Caco-2 (cell line): ENCODE measurements around the gene ST8SIA2. TPM values are rescaled to one million over a fixed set of nuclear protein-coding genes. Genes with fewer than 3 reads are reported as not detected.

ENCODE experiments used
- BruUV-seq: library from RNA; stranded (reverse); fragments of 400-500 nt; replicated peaks from 2 replicates; lab custom pipeline; 2021; lab: Mats Ljungman, UMichigan
- CTCF ChIA-PET: fragments of 300-600 bp; sonication (Branson Sonifier 250); formaldehyde crosslinking; loops from one replicate; lab custom pipeline; 2022; ENCODE audit warnings: antibody characterized with exemption; lab: Charles Lee
- POLR2A ChIA-PET: fragments of 300-600 bp; sonication (Branson Sonifier 250); formaldehyde crosslinking; loops from one replicate; lab custom pipeline; 2022; ENCODE audit warnings: antibody characterized with exemption; lab: Charles Lee
- DNase-seq, 2 experiments: peaks; one replicate each; pipeline versions ENCODE4 v3.0.0 to v3.0.0-alpha.2; 2020 to 2022
- H3K27me3 ChIP-seq: replicated peaks from 2 replicates; pipeline ENCODE4 v1.6.0; 2011; ENCODE audit warnings: low read length; ENCODE audit not compliant: control insufficient read depth, insufficient read depth
- H3K36me3 ChIP-seq: 2 replicates; pipeline ENCODE4 v1.5.1; 2011; ENCODE audit warnings: low read length; ENCODE audit not compliant: control insufficient read depth, insufficient read depth
- H3K4me1 ChIP-seq: fragments of 250-450 bp; sonication (Bioruptor Pico); 2 replicates; pipeline ENCODE4 v1.5.1; 2020; ENCODE audit warnings: mild to moderate bottlenecking
- H3K4me3 ChIP-seq: 2 replicates; pipeline ENCODE4 v1.5.1; 2011; ENCODE audit warnings: low read depth, mild to moderate bottlenecking, control low read depth, low read length
- H3K9me3 ChIP-seq: fragments of 250-450 bp; sonication (Bioruptor Pico); 2 replicates; pipeline ENCODE4 v1.5.1; 2020; ENCODE audit warnings: mild to moderate bottlenecking, moderate library complexity
- H3K27ac Mint-ChIP-seq: one replicate; pipeline ENCODE4 v1.8.0; 2022; ENCODE audit warnings: mixed read lengths; ENCODE audit not compliant: unreplicated experiment
- H3K27me3 Mint-ChIP-seq: one replicate; pipeline ENCODE4 v1.8.0; 2022; ENCODE audit warnings: mixed read lengths; ENCODE audit not compliant: insufficient read depth, unreplicated experiment
- H3K36me3 Mint-ChIP-seq: one replicate; pipeline ENCODE4 v1.8.0; 2022; ENCODE audit warnings: mild to moderate bottlenecking, mixed read lengths; ENCODE audit not compliant: insufficient read depth, unreplicated experiment
- H3K4me1 Mint-ChIP-seq: one replicate; pipeline ENCODE4 v1.8.0; 2022; ENCODE audit warnings: low read depth, mixed read lengths; ENCODE audit not compliant: unreplicated experiment
- H3K4me3 Mint-ChIP-seq: one replicate; pipeline ENCODE4 v1.8.0; 2022; ENCODE audit warnings: mild to moderate bottlenecking, moderate library complexity, mixed read lengths; ENCODE audit not compliant: unreplicated experiment
- H3K9me3 Mint-ChIP-seq: one replicate; pipeline ENCODE4 v1.8.0; 2022; ENCODE audit warnings: mixed read lengths; ENCODE audit not compliant: unreplicated experiment
- intact Hi-C: fragments of 100-400 bp; cut with micrococcal nuclease; formaldehyde crosslinking; loops from one replicate; pipeline ENCODE4 v1.10.0; 2022; ENCODE audit not compliant: unreplicated experiment
- total RNA-seq: library from RNA; stranded (reverse); gene quantifications from 2 replicates; pipeline ENCODE4 v1.2.3, GENCODE V29; 2022
- TF ChIP-seq, protein P1 (sequence below), 2 experiments: fragments of 200-600 bp in 1 of 2; IDR thresholded peaks; 1 replicate in 1 of 2; 2 replicates in 1 of 2; pipeline versions ENCODE4 v1.5.1 to v1.8.0; 2011 to 2022; ENCODE audit warnings: antibody characterized with exemption in 1 of 2, control low read depth in 1 of 2, inconsistent platforms in 1 of 2, low read depth in 1 of 2, low read length in 1 of 2, mild to moderate bottlenecking in 1 of 2, moderate library complexity in 1 of 2; ENCODE audit not compliant: insufficient read depth in 1 of 2, severe bottlenecking in 1 of 2, unreplicated experiment in 1 of 2

Gene ST8SIA2
- total RNA-seq, 1 experiment from 2014 or later = not detected

DNA sequence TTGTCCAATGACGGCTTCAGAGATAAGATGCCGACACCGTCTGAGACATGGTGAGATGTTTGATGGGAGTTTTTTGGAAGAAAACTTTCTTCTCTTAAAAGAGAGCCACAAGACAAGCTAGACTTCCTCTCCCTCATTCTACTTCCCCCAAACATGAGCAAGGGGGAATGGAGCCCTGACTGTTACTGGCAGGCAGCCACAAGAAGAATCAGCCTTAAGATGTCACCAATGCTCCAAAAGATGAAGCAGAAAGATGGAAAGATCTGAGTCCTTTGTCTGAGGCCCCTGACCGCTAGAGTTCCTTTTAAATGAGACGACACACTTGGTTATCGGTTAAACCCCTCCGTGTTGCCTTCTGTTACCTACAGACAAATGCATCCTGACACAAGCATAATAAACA lies 108.7 kb downstream of the ST8SIA2 start:
- Mint-ChIP-seq H3K4me3 (no peak overlapping the region), H3K9me3 (peaks cover 8% of the 10 kb centered on the region), H3K27me3 (peaks cover 18% of the 10 kb centered on the region), H3K4me1 (no peaks in the 10 kb centered on the region), H3K27ac (no peak overlapping the region), H3K36me3 (no peaks in the 10 kb centered on the region)
- BruUV-seq = no TSS peak
- Histone ChIP-seq H3K4me3 (no peak overlapping the region), H3K36me3 (no peaks in the 10 kb centered on the region), H3K4me1 (peaks cover 4% of the 10 kb centered on the region; the same call in 1 of the 2 replicates), H3K27me3 (no peaks in the 10 kb centered on the region), H3K9me3 (no peaks in the 10 kb centered on the region)
- DNase-seq = no peak
- TF ChIP-seq, protein P1, sequence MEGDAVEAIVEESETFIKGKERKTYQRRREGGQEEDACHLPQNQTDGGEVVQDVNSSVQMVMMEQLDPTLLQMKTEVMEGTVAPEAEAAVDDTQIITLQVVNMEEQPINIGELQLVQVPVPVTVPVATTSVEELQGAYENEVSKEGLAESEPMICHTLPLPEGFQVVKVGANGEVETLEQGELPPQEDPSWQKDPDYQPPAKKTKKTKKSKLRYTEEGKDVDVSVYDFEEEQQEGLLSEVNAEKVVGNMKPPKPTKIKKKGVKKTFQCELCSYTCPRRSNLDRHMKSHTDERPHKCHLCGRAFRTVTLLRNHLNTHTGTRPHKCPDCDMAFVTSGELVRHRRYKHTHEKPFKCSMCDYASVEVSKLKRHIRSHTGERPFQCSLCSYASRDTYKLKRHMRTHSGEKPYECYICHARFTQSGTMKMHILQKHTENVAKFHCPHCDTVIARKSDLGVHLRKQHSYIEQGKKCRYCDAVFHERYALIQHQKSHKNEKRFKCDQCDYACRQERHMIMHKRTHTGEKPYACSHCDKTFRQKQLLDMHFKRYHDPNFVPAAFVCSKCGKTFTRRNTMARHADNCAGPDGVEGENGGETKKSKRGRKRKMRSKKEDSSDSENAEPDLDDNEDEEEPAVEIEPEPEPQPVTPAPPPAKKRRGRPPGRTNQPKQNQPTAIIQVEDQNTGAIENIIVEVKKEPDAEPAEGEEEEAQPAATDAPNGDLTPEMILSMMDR (IDR thresholded peaks at IDR 0.05; ENCODE audit: insufficient read depth in 1 of 2, low read depth in 1 of 2, low read length in 1 of 2, severe bottlenecking in 1 of 2, unreplicated experiment in 1 of 2) = no peak
- POLR2A ChIA-PET = no interaction called here
- CTCF ChIA-PET = no interaction called here
- intact Hi-C loops = no loop called here

DNA sequence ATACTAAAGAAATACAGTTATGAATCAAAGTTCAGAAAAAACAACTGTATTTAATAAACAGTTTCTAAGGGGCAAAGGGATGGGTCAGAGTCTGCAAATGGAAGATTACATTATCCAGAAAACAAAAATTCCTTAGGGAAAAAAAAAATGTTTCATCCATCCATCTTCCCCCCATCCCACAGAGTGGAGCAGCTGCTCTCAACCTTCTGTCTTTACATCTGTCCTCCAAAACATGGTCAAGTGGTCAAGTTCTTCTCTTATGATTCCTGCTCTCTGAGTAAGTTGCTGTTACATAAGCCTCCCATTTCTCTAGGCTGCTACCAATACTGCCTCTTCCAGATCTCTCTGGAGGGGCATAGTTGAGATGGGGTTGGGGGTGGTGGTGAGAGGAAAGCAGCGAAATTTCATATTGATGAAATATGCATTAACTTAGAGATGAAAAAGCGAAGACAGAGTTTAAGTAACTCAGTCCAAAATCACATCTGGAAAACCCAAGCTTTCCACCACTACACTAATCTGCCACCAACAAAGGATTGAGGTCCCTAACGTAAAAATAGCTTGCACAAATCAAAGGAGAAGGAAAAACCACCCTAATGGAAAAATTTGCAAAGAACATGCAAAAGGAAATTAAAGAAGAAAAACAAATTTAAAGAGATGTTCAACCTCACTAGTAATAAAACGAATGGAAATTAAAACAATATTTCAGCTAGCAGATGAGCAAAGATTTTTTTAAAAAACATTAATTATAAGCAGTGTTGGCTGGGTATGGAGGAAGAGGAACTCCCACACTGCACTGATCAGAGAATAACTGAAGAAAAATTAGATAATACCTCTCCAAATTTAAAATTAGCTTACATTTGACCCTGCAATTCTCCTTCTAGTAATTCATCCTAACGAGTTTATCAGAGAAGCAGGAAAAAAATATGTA lies 109.5 kb downstream of the ST8SIA2 start:
- H3K4me1 ChIP-seq = peaks cover 4% of the 10 kb centered on the region; the same call in 1 of the 2 replicates
- Mint-ChIP-seq H3K36me3 (no peaks in the 10 kb centered on the region), H3K4me1 (no peaks in the 10 kb centered on the region), H3K27me3 (peaks cover 15% of the 10 kb centered on the region), H3K4me3 (no peak overlapping the region), H3K27ac (no peak overlapping the region), H3K9me3 (peaks cover 16% of the 10 kb centered on the region)
- H3K36me3 ChIP-seq = no peaks in the 10 kb centered on the region
- ChIA-PET CTCF (no interaction called here), POLR2A (no interaction called here)
- intact Hi-C loops = no loop called here
- no peak overlapping the region for H3K4me3 ChIP-seq
- TF ChIP-seq, protein P1 (IDR thresholded peaks at IDR 0.05; ENCODE audit: insufficient read depth in 1 of 2, low read depth in 1 of 2, low read length in 1 of 2, severe bottlenecking in 1 of 2, unreplicated experiment in 1 of 2) = no peak
- H3K9me3 ChIP-seq = no peaks in the 10 kb centered on the region
- no TSS peak for BruUV-seq
- H3K27me3 ChIP-seq = no peaks in the 10 kb centered on the region
- DNase-seq = no peak

DNA sequence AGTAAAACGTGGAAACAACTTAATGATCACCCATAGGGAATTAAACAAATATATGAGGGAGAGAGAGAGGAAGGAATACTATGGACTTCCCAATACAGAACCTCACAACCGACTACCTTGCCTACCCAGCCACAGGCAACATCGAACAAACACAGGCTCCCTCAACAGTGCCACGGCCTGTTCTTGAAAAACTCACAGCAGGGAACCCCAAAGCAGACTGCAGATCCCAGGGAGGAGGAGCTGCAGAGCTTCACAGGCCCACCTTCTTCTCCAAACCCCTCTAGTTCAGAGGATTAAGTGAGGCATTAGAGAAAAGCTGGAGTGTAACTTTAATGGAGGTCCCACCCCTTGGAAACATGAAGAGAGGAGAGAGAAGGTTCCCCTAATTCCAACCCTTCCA lies 110.2 kb downstream of the ST8SIA2 start:
- H3K4me3 ChIP-seq = no peak overlapping the region
- H3K36me3 ChIP-seq = no peaks in the 10 kb centered on the region
- intact Hi-C loops = no loop called here
- H3K4me3 Mint-ChIP-seq = no peak overlapping the region
- TF ChIP-seq, protein P1 (IDR thresholded peaks at IDR 0.05; ENCODE audit: insufficient read depth in 1 of 2, low read depth in 1 of 2, low read length in 1 of 2, severe bottlenecking in 1 of 2, unreplicated experiment in 1 of 2) = no peak
- ChIA-PET POLR2A (no interaction called here), CTCF (no interaction called here)
- BruUV-seq = no TSS peak
- H3K27me3 Mint-ChIP-seq = peaks cover 15% of the 10 kb centered on the region
- H3K27me3 ChIP-seq = no peaks in the 10 kb centered on the region
- no peaks in the 10 kb centered on the region for H3K4me1 Mint-ChIP-seq
- peaks cover 16% of the 10 kb centered on the region for H3K9me3 Mint-ChIP-seq
- DNase-seq = no peak
- H3K4me1 ChIP-seq = peaks cover 4% of the 10 kb centered on the region; the same call in 1 of the 2 replicates
- no peaks in the 10 kb centered on the region for H3K9me3 ChIP-seq
- no peaks in the 10 kb centered on the region for H3K36me3 Mint-ChIP-seq
- no peak overlapping the region for H3K27ac Mint-ChIP-seq
